Smooth muscle cell (in vitro differentiated cells): ENCODE data around the gene BICD2. TPM values are rescaled to one million over a fixed set of nuclear protein-coding genes. Genes with fewer than 3 reads are reported as not detected.
A peak's percentile ranks its signal among the peaks of the same experiment; 100 is the strongest.

Source experiments
- DNase-seq: peaks from one replicate; lab custom pipeline; 2025; ENCODE audit not compliant: unreplicated experiment; lab: John Stamatoyannopoulos, UW
- H2AFZ ChIP-seq: fragments of 200-600 bp; sonication (generic); 2 replicates; pipeline ENCODE4 v1.6.0; 2016; ENCODE audit warnings: antibody characterized with exemption, low read depth, mild to moderate bottlenecking
- H3F3A ChIP-seq: fragments of 200-600 bp; sonication (generic); 2 replicates; pipeline ENCODE4 v1.6.0; 2017; ENCODE audit warnings: antibody characterized with exemption, low read depth
- H3K27ac ChIP-seq: fragments of 200-600 bp; sonication (generic); 2 replicates; pipeline ENCODE4 v1.5.1; 2016; ENCODE audit warnings: low read depth, mild to moderate bottlenecking
- H3K27me3 ChIP-seq: fragments of 200-600 bp; sonication (generic); 2 replicates; pipeline ENCODE4 v1.6.1; 2016; ENCODE audit warnings: low read depth, mild to moderate bottlenecking
- H3K36me3 ChIP-seq: fragments of 200-600 bp; sonication (generic); 2 replicates; pipeline ENCODE4 v1.5.1; 2016; ENCODE audit warnings: low read depth
- H3K4me1 ChIP-seq: fragments of 200-600 bp; sonication (generic); 2 replicates; pipeline ENCODE4 v1.5.1; 2016; ENCODE audit warnings: low read depth
- H3K4me2 ChIP-seq: fragments of 200-600 bp; sonication (generic); 2 replicates; pipeline ENCODE4 v1.6.0; 2016; ENCODE audit warnings: mild to moderate bottlenecking
- H3K4me3 ChIP-seq: fragments of 200-600 bp; sonication (generic); 2 replicates; pipeline ENCODE4 v1.5.1; 2016; ENCODE audit warnings: mild to moderate bottlenecking
- H3K79me2 ChIP-seq: fragments of 200-600 bp; sonication (generic); 2 replicates; pipeline ENCODE4 v1.6.0; 2016; ENCODE audit warnings: low read depth, mild to moderate bottlenecking
- H3K9ac ChIP-seq: fragments of 200-600 bp; sonication (generic); 2 replicates; pipeline ENCODE4 v1.6.0; 2016; ENCODE audit warnings: low read depth
- H3K9me3 ChIP-seq: fragments of 200-600 bp; sonication (generic); replicated peaks from 2 replicates; pipeline ENCODE4 v1.5.1; 2016; ENCODE audit warnings: low read depth
- H4K20me1 ChIP-seq: fragments of 200-600 bp; sonication (generic); 2 replicates; pipeline ENCODE4 v1.6.0; 2016; ENCODE audit warnings: low read depth
- CTCF ChIP-seq: fragments of 200-600 bp; sonication (generic); IDR thresholded peaks from 2 replicates; pipeline ENCODE4 v1.5.1; 2017; ENCODE audit warnings: borderline replicate concordance, mild to moderate bottlenecking, antibody characterized with exemption; ENCODE audit not compliant: insufficient read depth, poor library complexity, severe bottlenecking
- WGBS: methylation state at CpG from one replicate; pipeline ENCODE4 v1.1.7; 2016; ENCODE audit warnings: low lambda C conversion rate; 5-methylcytosine and 5-hydroxymethylcytosine counted together
- polyA plus RNA-seq: library from polyadenylated mRNA; unstranded; fragments of >200 nt; fragmentation: Nextera tagmentation; extraction: Ambion mirVana; gene quantifications from 2 replicates; pipeline ENCODE4 v1.2.1, GENCODE V29; 2016
- total RNA-seq: library from RNA; depleted of rRNA; stranded (reverse); fragments of >200 nt; gene quantifications from 2 replicates; pipeline ENCODE4 v1.2.3, GENCODE V29; 2014

The BICD2 gene
- total and polyA plus RNA-seq, 2 experiments from 2014 or later: 28.1 to 29.1 TPM

- H3K9me3 ChIP-seq: no peaks in the 10 kb centered on the region
- H3K79me2 ChIP-seq: peaks cover 58% of the 10 kb centered on the region
- H2AFZ ChIP-seq: peak overlapping the region; percentile 52
- TF ChIP-seq CTCF: no peak
- no peak for DNase-seq
- peak overlapping the region; percentile 98 for H3K27ac ChIP-seq
- peak overlapping the region; percentile 99 for H3K4me2 ChIP-seq
- H4K20me1 ChIP-seq: peaks cover 50% of the 10 kb centered on the region
- H3K9ac ChIP-seq: peak overlapping the region; percentile 98
- no peaks in the 10 kb centered on the region for H3K36me3 ChIP-seq
- WGBS: 20% methylated on average over 14 of the region's 14 CpGs
- H3K4me3 ChIP-seq: peak overlapping the region; percentile 78
- H3K27me3 ChIP-seq: no peaks in the 10 kb centered on the region
- H3F3A ChIP-seq: peaks cover 6% of the 10 kb centered on the region
- H3K4me1 ChIP-seq: peaks cover 7% of the 10 kb centered on the region
Measured at GRCh38 chr9:92668746-92669526, 95.7 kb downstream of the BICD2 start.

GRCh38 chr9:92666912-92667532, 97.6 kb downstream of the BICD2 start:
- no peaks in the 10 kb centered on the region for H3K36me3 ChIP-seq
- H3F3A ChIP-seq: peaks cover 6% of the 10 kb centered on the region
- peaks cover 77% of the 10 kb centered on the region for H3K79me2 ChIP-seq
- no peak overlapping the region for H2AFZ ChIP-seq
- TF ChIP-seq CTCF: no peak
- peaks cover 7% of the 10 kb centered on the region for H3K4me1 ChIP-seq
- no peaks in the 10 kb centered on the region for H3K27me3 ChIP-seq
- H3K9me3 ChIP-seq: no peaks in the 10 kb centered on the region
- no peak overlapping the region for H3K4me2 ChIP-seq
- 91% methylated on average over 8 of the region's 8 CpGs for WGBS
- H3K27ac ChIP-seq: no peak overlapping the region
- peaks cover 69% of the 10 kb centered on the region for H4K20me1 ChIP-seq
- no peak overlapping the region for H3K4me3 ChIP-seq
- no peak for DNase-seq
- H3K9ac ChIP-seq: no peak overlapping the region

- no peak overlapping the region for H3K9ac ChIP-seq
- TF ChIP-seq CTCF: no peak
- peaks cover 77% of the 10 kb centered on the region for H4K20me1 ChIP-seq
Measured at GRCh38 chr9:92666236-92666635, 98.4 kb downstream of the BICD2 start.

More at GRCh38 chr9:92666236-92666635, 98.4 kb downstream of the BICD2 start:
- no peaks in the 10 kb centered on the region for H3K36me3 ChIP-seq
- peaks cover 6% of the 10 kb centered on the region for H3F3A ChIP-seq
- WGBS: 85% methylated on average over 6 of the region's 6 CpGs
- H3K4me2 ChIP-seq: no peak overlapping the region
- peaks cover 7% of the 10 kb centered on the region for H3K4me1 ChIP-seq
- no peak for DNase-seq
- no peaks in the 10 kb centered on the region for H3K9me3 ChIP-seq
- peaks cover 85% of the 10 kb centered on the region for H3K79me2 ChIP-seq
- H3K27me3 ChIP-seq: no peaks in the 10 kb centered on the region
- H2AFZ ChIP-seq: no peak overlapping the region
- peak overlapping the region; percentile 11 for H3K27ac ChIP-seq
- no peak overlapping the region for H3K4me3 ChIP-seq
